H1 (cell line): ENCODE measurements around the gene RASGRF1. TPM values are rescaled to one million over a fixed set of nuclear protein-coding genes. Genes with fewer than 3 reads are reported as not detected.
A peak's percentile ranks its signal among the peaks of the same experiment; 100 is the strongest.

Experiments used
- CTCF ChIA-PET: fragments of 300-600 bp; sonication (Branson Sonifier 250); formaldehyde crosslinking; loops from one replicate; lab custom pipeline; 2021; ENCODE audit not compliant: partially characterized antibody; lab: Charles Lee
- POLR2A ChIA-PET: fragments of 300-600 bp; sonication (Branson Sonifier 250); formaldehyde crosslinking; loops from one replicate; lab custom pipeline; 2021; ENCODE audit warnings: inconsistent platforms; ENCODE audit not compliant: partially characterized antibody; lab: Charles Lee
- DNase-seq, 2 experiments: peaks; one replicate each; pipeline versions ENCODE4 v3.0.0 to v3.0.0-alpha.2; 2010 to 2022; ENCODE audit warnings: low spot score in 2 of 2, low read depth in 1 of 2, mixed read lengths in 1 of 2
- FAIRE-seq: peaks from 2 replicates; lab custom pipeline; 2011; peaks lifted over from hg19 to GRCh38; lab: Jason Lieb, UNC
- H2AFZ ChIP-seq: 2 replicates; pipeline ENCODE4 v1.8.1; 2012; ENCODE audit warnings: low read length, inconsistent platforms
- H2AK5ac ChIP-seq: 2 replicates; pipeline ENCODE4 v1.6.1; 2013; ENCODE audit warnings: low read depth, low read length
- H2BK120ac ChIP-seq: replicated peaks from 2 replicates; pipeline ENCODE3; 2013; ENCODE audit warnings: low read depth, low read length, inconsistent platforms
- H2BK12ac ChIP-seq: 2 replicates; pipeline ENCODE4 v1.6.1; 2013; ENCODE audit warnings: low read depth, low read length
- H2BK15ac ChIP-seq: 2 replicates; pipeline ENCODE4 v1.6.1; 2013; ENCODE audit warnings: low read length
- H2BK20ac ChIP-seq: 2 replicates; pipeline ENCODE4 v1.6.1; 2013; ENCODE audit warnings: low read length
- H2BK5ac ChIP-seq: 2 replicates; pipeline ENCODE4 v1.6.1; 2013; ENCODE audit warnings: low read depth, low read length
- H3K14ac ChIP-seq: 2 replicates; pipeline ENCODE4 v1.6.1; 2013; ENCODE audit warnings: inconsistent platforms; ENCODE audit not compliant: insufficient read length
- H3K18ac ChIP-seq: 2 replicates; pipeline ENCODE4 v1.6.1; 2013; ENCODE audit warnings: low read length; ENCODE audit errors: extremely low read depth
- H3K23ac ChIP-seq: 2 replicates; pipeline ENCODE4 v1.6.1; 2013; ENCODE audit warnings: inconsistent platforms; ENCODE audit not compliant: insufficient read length
- H3K23me2 ChIP-seq: 2 replicates; pipeline ENCODE4 v1.6.1; 2013; ENCODE audit warnings: low read depth, low read length
- H3K27ac ChIP-seq: 2 replicates; pipeline ENCODE4 v1.6.1; 2011; ENCODE audit warnings: low read depth, low read length, inconsistent platforms
- H3K27me3 ChIP-seq, 4 experiments: replicated peaks in 1 of 4; 1 replicate in 1 of 4; 2 replicates in 3 of 4; pipeline versions ENCODE4 v1.6.1 to v1.8.1; 2011 to 2013; ENCODE audit warnings: low read length in 3 of 4, mild to moderate bottlenecking in 3 of 4, inconsistent platforms in 2 of 4, mixed read lengths in 2 of 4, moderate library complexity in 1 of 4; ENCODE audit not compliant: control insufficient read depth in 3 of 4, insufficient read depth in 3 of 4; ENCODE audit errors: extremely low read depth in 1 of 4
- H3K36me3 ChIP-seq, 4 experiments: 2 replicates each; pipeline versions ENCODE4 v1.6.1 to v1.8.1; 2011 to 2013; ENCODE audit warnings: mild to moderate bottlenecking in 4 of 4, low read length in 3 of 4, moderate library complexity in 2 of 4, control low read depth in 1 of 4, inconsistent platforms in 1 of 4; ENCODE audit not compliant: insufficient read depth in 4 of 4, control insufficient read depth in 2 of 4
- H3K4ac ChIP-seq: replicated peaks from 2 replicates; pipeline ENCODE3; 2013; ENCODE audit warnings: low read length, low read depth, mixed read lengths, inconsistent platforms; ENCODE audit not compliant: insufficient read length
- H3K4me1 ChIP-seq, 4 experiments: replicated peaks in 1 of 4; 1 replicate in 1 of 4; 2 replicates in 3 of 4; pipeline versions ENCODE4 v1.6.1 to v1.8.1; 2011 to 2013; ENCODE audit warnings: low read length in 3 of 4, inconsistent platforms in 2 of 4, mixed read lengths in 1 of 4; ENCODE audit not compliant: insufficient read depth in 4 of 4, control insufficient read depth in 3 of 4
- H3K4me2 ChIP-seq, 2 experiments: 2 replicates each; pipeline versions ENCODE4 v1.6.1 to v1.8.1; 2011 to 2013; ENCODE audit warnings: low read depth in 2 of 2, low read length in 2 of 2, control low read depth in 1 of 2, inconsistent platforms in 1 of 2, mild to moderate bottlenecking in 1 of 2; ENCODE audit not compliant: insufficient read depth in 1 of 2
- H3K4me3 ChIP-seq, 4 experiments: fragments of 200-600, 300-600 bp in 1 of 4; sonication (generic), shearing (Covaris generic), sonication (Bioruptor Twin) in 1 of 4; 2 replicates each; pipeline versions ENCODE4 v1.5.1 to v1.8.1; 2011 to 2016; ENCODE audit warnings: low read length in 4 of 4, low read depth in 3 of 4, control low read depth in 2 of 4, inconsistent platforms in 2 of 4, mild to moderate bottlenecking in 2 of 4, mixed read lengths in 1 of 4, moderate library complexity in 1 of 4; ENCODE audit not compliant: insufficient read depth in 2 of 4; ENCODE audit errors: extremely low read depth in 1 of 4
- H3K56ac ChIP-seq: replicated peaks from 2 replicates; pipeline ENCODE3; 2013; ENCODE audit warnings: low read depth, mild to moderate bottlenecking, mixed read lengths, low read length, inconsistent platforms; ENCODE audit not compliant: insufficient read length
- H3K79me1 ChIP-seq: 2 replicates; pipeline ENCODE4 v1.6.1; 2013; ENCODE audit warnings: low read depth, low read length, control low read depth
- H3K79me2 ChIP-seq, 2 experiments: 2 replicates each; pipeline versions ENCODE4 v1.6.1 to v1.8.1; 2012 to 2013; ENCODE audit warnings: low read length in 2 of 2, mild to moderate bottlenecking in 2 of 2, inconsistent platforms in 1 of 2; ENCODE audit not compliant: insufficient read depth in 2 of 2, control insufficient read depth in 1 of 2
- H3K9ac ChIP-seq, 4 experiments: replicated peaks in 1 of 4; 1 replicate in 1 of 4; 2 replicates in 3 of 4; pipeline versions ENCODE4 v1.6.1 to v1.8.1; 2011 to 2013; ENCODE audit warnings: low read depth in 3 of 4, low read length in 3 of 4, control low read depth in 2 of 4, mild to moderate bottlenecking in 2 of 4, moderate library complexity in 2 of 4, inconsistent platforms in 1 of 4; ENCODE audit errors: extremely low read depth in 1 of 4
- H3K9me3 ChIP-seq, 2 experiments: 2 replicates each; pipeline versions ENCODE4 v1.6.1 to v1.8.1; 2012 to 2013; ENCODE audit warnings: mild to moderate bottlenecking in 2 of 2, moderate library complexity in 2 of 2, control low read depth in 1 of 2, inconsistent platforms in 1 of 2, low read depth in 1 of 2, low read length in 1 of 2, mixed read lengths in 1 of 2; ENCODE audit not compliant: insufficient read depth in 2 of 2
- H4K20me1 ChIP-seq, 2 experiments: replicated peaks in 1 of 2; 2 replicates each; pipeline versions ENCODE3 to v1.8.1; 2011 to 2013; ENCODE audit warnings: inconsistent platforms in 2 of 2, low read length in 2 of 2, mild to moderate bottlenecking in 1 of 2; ENCODE audit not compliant: insufficient read depth in 2 of 2, control insufficient read depth in 1 of 2
- H4K5ac ChIP-seq: 2 replicates; pipeline ENCODE4 v1.6.1; 2013; ENCODE audit warnings: low read length, low read depth, mixed read lengths, inconsistent platforms; ENCODE audit not compliant: insufficient read length
- H4K8ac ChIP-seq: 2 replicates; pipeline ENCODE4 v1.8.0; 2013; ENCODE audit warnings: mild to moderate bottlenecking, moderate library complexity, low read length, inconsistent platforms; ENCODE audit not compliant: insufficient read depth; ENCODE audit errors: extremely low read depth
- H4K91ac ChIP-seq: replicated peaks from 2 replicates; pipeline ENCODE3; 2013; ENCODE audit warnings: low read length, mixed read lengths, inconsistent platforms; ENCODE audit not compliant: insufficient read length
- CBX8 ChIP-seq: fragments of 300-800, 300-1000 bp; sonication (generic); IDR thresholded peaks from 2 replicates; pipeline ENCODE4 v1.7.1; 2016; ENCODE audit warnings: low read depth, low read length, borderline replicate concordance
- EZH2 ChIP-seq: fragments of 200-600 bp; sonication (generic); IDR thresholded peaks from 2 replicates; pipeline ENCODE4 v1.7.1; 2012; ENCODE audit warnings: low read depth, mild to moderate bottlenecking, moderate library complexity, low read length, inconsistent platforms; ENCODE audit not compliant: severe bottlenecking
- GTF2F1 ChIP-seq: IDR thresholded peaks from 2 replicates; pipeline ENCODE4 v1.6.1; 2012; ENCODE audit warnings: low read depth, low read length, improper control_type of control experiment, borderline replicate concordance
- HDAC2 ChIP-seq, 2 experiments: fragments of 300-600 bp in 1 of 2; sonication (generic) in 1 of 2; IDR thresholded peaks; 2 replicates each; pipeline ENCODE4 v1.6.1; 2011 to 2012; ENCODE audit warnings: low read depth in 2 of 2, low read length in 2 of 2, mild to moderate bottlenecking in 2 of 2, moderate library complexity in 2 of 2, borderline replicate concordance in 1 of 2, inconsistent platforms in 1 of 2
- NANOG ChIP-seq: IDR thresholded peaks from 2 replicates; pipeline ENCODE4 v1.6.1; 2011; ENCODE audit warnings: low read length, low read depth, mild to moderate bottlenecking, inconsistent platforms; ENCODE audit not compliant: insufficient read depth, poor library complexity, severe bottlenecking
- NRF1 ChIP-seq: IDR thresholded peaks from 2 replicates; pipeline ENCODE4 v1.6.1; 2011; ENCODE audit warnings: mild to moderate bottlenecking, low read depth, low read length, improper control_type of control experiment
- RFX5 ChIP-seq: IDR thresholded peaks from 2 replicates; pipeline ENCODE4 v1.6.1; 2011; ENCODE audit warnings: low read depth, low read length, improper control_type of control experiment, borderline replicate concordance
- SIN3A ChIP-seq, 2 experiments: IDR thresholded peaks in 1 of 2; conservative IDR thresholded peaks in 1 of 2; 2 replicates each; pipeline ENCODE4 v1.6.1; 2011 to 2012; ENCODE audit warnings: low read length in 2 of 2, improper control_type of control experiment in 1 of 2, low read depth in 1 of 2, mild to moderate bottlenecking in 1 of 2
- SP2 ChIP-seq: IDR thresholded peaks from 2 replicates; pipeline ENCODE4 v1.6.1; 2012; ENCODE audit warnings: mild to moderate bottlenecking, low read length, inconsistent platforms
- SUZ12 ChIP-seq: fragments of 200-600 bp; sonication (generic); IDR thresholded peaks from 2 replicates; pipeline ENCODE4 v1.6.1; 2012; ENCODE audit warnings: mild to moderate bottlenecking, inconsistent platforms, low read length, moderate library complexity, mixed read lengths
- WGBS, 2 experiments: shearing (Covaris generic) in 1 of 2; methylation state at CpG; one replicate each; pipeline versions ENCODE4 v1.1.6 to v1.1.7; 2013 to 2015; ENCODE audit warnings: low lambda C conversion rate in 2 of 2, mixed read lengths in 2 of 2, inconsistent platforms in 1 of 2, low coverage in 1 of 2, missing lambda C conversion rate in 1 of 2; ENCODE audit not compliant: insufficient replicate concordance in 2 of 2, insufficient coverage in 1 of 2, insufficient read length in 1 of 2; ENCODE audit errors: extremely low coverage in 1 of 2, missing lambda C conversion rate in 1 of 2; 5-methylcytosine and 5-hydroxymethylcytosine counted together
- polyA plus RNA-seq, 7 experiments: library from polyadenylated mRNA; depleted of rRNA in 3 of 7; stranded (reverse) in 5 of 7; unstranded in 2 of 7; fragments of >200 nt in 5 of 7; fragments of 200-250 nt in 2 of 7; gene quantifications; 1 replicate in 5 of 7; 2 replicates in 1 of 7; 4 replicates in 1 of 7; pipeline versions ENCODE4 v1.2.1 to v1.2.3, GENCODE V29; 2011 to 2013; ENCODE audit warnings: missing spikeins in 2 of 7, mixed read lengths in 2 of 7
- total RNA-seq: library from RNA; stranded (reverse); fragmentation: NEBNext Ultra II Directional; extraction: Animal tissue kit (Norgen Biotek cat#: 25700); gene quantifications from 2 replicates; pipeline ENCODE4 v1.2.1, GENCODE V29; 2021

RASGRF1 gene
- total and polyA plus RNA-seq, 2 of the 8 experiments (the other 6 are each of a cell fraction or from before 2014, with no cell fraction given) = 0.42 to 0.67 TPM

DNA sequence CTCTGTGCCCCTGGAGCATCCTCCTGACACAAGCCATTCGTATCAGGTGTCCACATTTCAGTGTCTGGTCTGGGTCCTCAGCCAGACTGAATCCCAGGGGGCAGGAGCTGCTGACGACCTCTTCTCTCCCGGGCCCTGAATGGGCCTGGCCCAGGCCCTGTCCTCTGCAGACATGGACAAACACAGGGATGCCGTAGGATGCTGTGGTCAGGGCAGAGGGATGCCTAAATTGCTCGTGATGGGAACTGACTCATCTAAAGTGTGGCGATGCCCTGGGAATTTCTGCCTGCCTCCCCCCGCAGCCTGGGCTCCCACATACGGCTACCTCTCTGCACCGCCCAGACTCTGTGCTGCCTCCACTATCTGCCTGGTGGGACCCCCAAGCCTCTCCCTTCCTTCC lies 87.3 kb downstream of the RASGRF1 start:
- Histone ChIP-seq H3K79me2 (no peaks in the 10 kb centered on the region), H2BK12ac (0 out of 2 replicates have a peak overlapping the region, but pooled peaks have one; percentile 17), H3K9me3 (no peaks in the 10 kb centered on the region), H2BK15ac (no peak overlapping the region), H4K8ac (no peak overlapping the region), H3K14ac (no peak overlapping the region), H4K91ac (no peak overlapping the region), H3K18ac (no peak overlapping the region; the same call in 1 of the 2 replicates), H4K5ac (no peak overlapping the region), H2BK120ac (no peak overlapping the region), H4K20me1 (no peaks in the 10 kb centered on the region), H2BK5ac (no peak overlapping the region), H3K27me3 (no peaks in the 10 kb centered on the region; a peak in 2 of 7 replicates), H2AFZ (no peak overlapping the region), H2AK5ac (0 out of 2 replicates have a peak overlapping the region, but pooled peaks have one; percentile 44), H3K23me2 (no peaks in the 10 kb centered on the region), H3K4me3 (no peak overlapping the region), H3K27ac (no peak overlapping the region), H3K4me2 (no peak overlapping the region), H3K79me1 (no peaks in the 10 kb centered on the region), H3K36me3 (no peaks in the 10 kb centered on the region), H3K9ac (no peak overlapping the region), H3K4me1 (peaks cover 0 to 10% (median under 1%) of the 10 kb centered on the region in 4 experiments; a peak in 4 of 7 replicates), H3K56ac (no peak overlapping the region), H2BK20ac (no peak overlapping the region), H3K4ac (no peak overlapping the region), H3K23ac (no peak overlapping the region)
- TF ChIP-seq SUZ12 (no peak), EZH2 (no peak), HDAC2 (IDR thresholded peaks at IDR 0.05; ENCODE audit: borderline replicate concordance in 1 of 2, low read depth in 2 of 2, low read length in 2 of 2) (no peak), RFX5 (no peak), CBX8 (no peak), NANOG (no peak), SIN3A (conservative IDR thresholded peaks at IDR 0.05 in 1 of 2, IDR thresholded peaks at IDR 0.05 in 1 of 2; ENCODE audit: low read depth in 1 of 2, low read length in 2 of 2) (no peak), GTF2F1 (no peak), SP2 (no peak), NRF1 (no peak)
- ChIA-PET POLR2A (no interaction called here), CTCF (interaction anchor here (0.7 to 7.1 kb wide), 6 partner anchors 9 to 92 kb away, joined by 3 to 171 read pairs (median 22); no protein-coding TSS in a partner anchor)
- FAIRE-seq (no peak), DNase-seq (no peak)
- WGBS, 2 experiments = 87% methylated on average over 9 of the region's 9 CpGs; no CpG with 5 or more reads in 1 of the 2 experiments
